Osteocyte (in vitro differentiated cells): Measurements from ENCODE around the gene MYNN. TPM values are rescaled to one million over a fixed set of nuclear protein-coding genes. Genes with fewer than 3 reads are reported as not detected.

ENCODE experiments used
- DNase-seq: peaks from one replicate; pipeline ENCODE4 v3.0.0; 2021; ENCODE audit warnings: mixed read lengths; ENCODE audit not compliant: unreplicated experiment; ENCODE audit errors: extremely low spot score
- H3K27ac Mint-ChIP-seq: one replicate; pipeline ENCODE4 v1.8.0; 2021; ENCODE audit warnings: mild to moderate bottlenecking, mixed read lengths; ENCODE audit not compliant: unreplicated experiment
- H3K27me3 Mint-ChIP-seq: one replicate; pipeline ENCODE4 v1.8.0; 2021; ENCODE audit warnings: mixed read lengths; ENCODE audit not compliant: unreplicated experiment
- H3K36me3 Mint-ChIP-seq: one replicate; pipeline ENCODE4 v1.8.0; 2021; ENCODE audit warnings: mixed read lengths; ENCODE audit not compliant: unreplicated experiment
- H3K4me1 Mint-ChIP-seq: one replicate; pipeline ENCODE4 v1.8.0; 2021; ENCODE audit warnings: mixed read lengths; ENCODE audit not compliant: unreplicated experiment
- H3K4me3 Mint-ChIP-seq: one replicate; pipeline ENCODE4 v1.8.0; 2021; ENCODE audit warnings: mild to moderate bottlenecking, moderate library complexity, mixed read lengths; ENCODE audit not compliant: unreplicated experiment
- H3K9me3 Mint-ChIP-seq: one replicate; pipeline ENCODE4 v1.8.0; 2021; ENCODE audit warnings: mixed read lengths; ENCODE audit not compliant: unreplicated experiment
- total RNA-seq: library from RNA; stranded (reverse); gene quantifications from 2 replicates; pipeline ENCODE4 v1.2.1, GENCODE V29; 2021
- TF ChIP-seq, protein P1 (sequence below): fragments of 200-600 bp; sonication (generic); IDR thresholded peaks from 2 replicates; pipeline ENCODE4 v1.5.0; 2021; ENCODE audit warnings: antibody characterized with exemption, mild to moderate bottlenecking, moderate library complexity

Gene MYNN
- total RNA-seq, 1 donor from 2014 or later, result 16.7 TPM

DNA sequence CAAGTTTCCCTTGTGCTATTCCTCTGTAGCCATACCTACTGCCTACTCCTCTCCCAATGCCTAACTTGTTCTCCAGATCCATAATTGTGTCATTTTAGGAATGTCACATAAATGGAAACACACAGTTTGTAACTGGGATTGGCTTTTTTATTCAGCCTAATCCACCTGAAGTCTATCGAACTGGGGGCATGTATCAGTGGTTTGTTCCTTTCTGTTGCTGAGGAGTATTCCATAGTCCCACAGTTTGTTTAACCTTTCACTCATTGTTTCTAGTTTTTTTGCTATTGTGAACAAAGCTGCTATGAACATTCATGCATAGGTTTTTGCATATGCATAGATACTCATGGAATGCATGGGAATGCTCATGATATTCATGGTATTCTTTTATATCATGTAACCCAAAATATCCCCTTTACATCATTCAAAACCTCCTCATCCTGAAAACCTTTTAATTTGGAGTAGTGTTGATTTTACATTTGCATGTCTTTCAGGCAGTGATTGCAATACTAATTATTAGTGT, 65.4 kb downstream of the MYNN start:
- TF ChIP-seq, protein P1, sequence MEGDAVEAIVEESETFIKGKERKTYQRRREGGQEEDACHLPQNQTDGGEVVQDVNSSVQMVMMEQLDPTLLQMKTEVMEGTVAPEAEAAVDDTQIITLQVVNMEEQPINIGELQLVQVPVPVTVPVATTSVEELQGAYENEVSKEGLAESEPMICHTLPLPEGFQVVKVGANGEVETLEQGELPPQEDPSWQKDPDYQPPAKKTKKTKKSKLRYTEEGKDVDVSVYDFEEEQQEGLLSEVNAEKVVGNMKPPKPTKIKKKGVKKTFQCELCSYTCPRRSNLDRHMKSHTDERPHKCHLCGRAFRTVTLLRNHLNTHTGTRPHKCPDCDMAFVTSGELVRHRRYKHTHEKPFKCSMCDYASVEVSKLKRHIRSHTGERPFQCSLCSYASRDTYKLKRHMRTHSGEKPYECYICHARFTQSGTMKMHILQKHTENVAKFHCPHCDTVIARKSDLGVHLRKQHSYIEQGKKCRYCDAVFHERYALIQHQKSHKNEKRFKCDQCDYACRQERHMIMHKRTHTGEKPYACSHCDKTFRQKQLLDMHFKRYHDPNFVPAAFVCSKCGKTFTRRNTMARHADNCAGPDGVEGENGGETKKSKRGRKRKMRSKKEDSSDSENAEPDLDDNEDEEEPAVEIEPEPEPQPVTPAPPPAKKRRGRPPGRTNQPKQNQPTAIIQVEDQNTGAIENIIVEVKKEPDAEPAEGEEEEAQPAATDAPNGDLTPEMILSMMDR, result no peak
- no peak overlapping the region for H3K4me3 Mint-ChIP-seq
- DNase-seq, result no peak
- H3K27ac Mint-ChIP-seq, result no peak overlapping the region
- H3K9me3 Mint-ChIP-seq, result peaks cover 2% of the 10 kb centered on the region
- H3K36me3 Mint-ChIP-seq, result no peaks in the 10 kb centered on the region
- no peaks in the 10 kb centered on the region for H3K4me1 Mint-ChIP-seq
- H3K27me3 Mint-ChIP-seq, result peaks cover 12% of the 10 kb centered on the region

Other genes starting within 250 kb of the MYNN start
- 5.6 and 5.9 TPM in 2 replicates for gene MECOM, start 109.7 kb upstream of the MYNN start, total RNA-seq
- 1.5 TPM in 1 of 2 replicates, not detected in the other for gene TERC, start 8.3 kb upstream of the MYNN start, total RNA-seq
- 2.5 and 2.7 TPM in 2 replicates for gene ACTRT3, start 3.8 kb upstream of the MYNN start, total RNA-seq
- gene LRRIQ4, start 39.5 kb downstream of the MYNN start, total RNA-seq, result not detected in 2 replicates
- gene LRRC34, start 39.5 kb downstream of the MYNN start, total RNA-seq, result 1.5 and 2.0 TPM in 2 replicates
- gene LRRC31, start 96.5 kb downstream of the MYNN start, total RNA-seq, result not detected in 2 replicates
- not detected in 2 replicates for gene SAMD7, start 138.2 kb downstream of the MYNN start, total RNA-seq
- 112 and 113 TPM in 2 replicates for gene SEC62, start 193.4 kb downstream of the MYNN start, total RNA-seq